H1 (cell line): Measurements from ENCODE around the gene KCNN1. TPM values are rescaled to one million over a fixed set of nuclear protein-coding genes. Genes with fewer than 3 reads are reported as not detected.
"Not testable (repeated sequence)": the region's sequence is repeated elsewhere in the genome, so short reads cannot be mapped to it uniquely, and the experiment has no call there.

Experiments
- CTCF ChIA-PET: fragments of 300-600 bp; sonication (Branson Sonifier 250); formaldehyde crosslinking; loops from one replicate; lab custom pipeline; 2021; ENCODE audit not compliant: partially characterized antibody; lab: Charles Lee
- POLR2A ChIA-PET: fragments of 300-600 bp; sonication (Branson Sonifier 250); formaldehyde crosslinking; loops from one replicate; lab custom pipeline; 2021; ENCODE audit warnings: inconsistent platforms; ENCODE audit not compliant: partially characterized antibody; lab: Charles Lee
- DNase-seq, 2 experiments: peaks; one replicate each; pipeline versions ENCODE4 v3.0.0 to v3.0.0-alpha.2; 2010 to 2022; ENCODE audit warnings: low spot score in 2 of 2, low read depth in 1 of 2, mixed read lengths in 1 of 2
- FAIRE-seq: peaks from 2 replicates; lab custom pipeline; 2011; peaks lifted over from hg19 to GRCh38; lab: Jason Lieb, UNC
- H2AFZ ChIP-seq: 2 replicates; pipeline ENCODE4 v1.8.1; 2012; ENCODE audit warnings: low read length, inconsistent platforms
- H2AK5ac ChIP-seq: 2 replicates; pipeline ENCODE4 v1.6.1; 2013; ENCODE audit warnings: low read depth, low read length
- H2BK120ac ChIP-seq: replicated peaks from 2 replicates; pipeline ENCODE3; 2013; ENCODE audit warnings: low read depth, low read length, inconsistent platforms
- H2BK12ac ChIP-seq: 2 replicates; pipeline ENCODE4 v1.6.1; 2013; ENCODE audit warnings: low read depth, low read length
- H2BK15ac ChIP-seq: 2 replicates; pipeline ENCODE4 v1.6.1; 2013; ENCODE audit warnings: low read length
- H2BK20ac ChIP-seq: 2 replicates; pipeline ENCODE4 v1.6.1; 2013; ENCODE audit warnings: low read length
- H2BK5ac ChIP-seq: 2 replicates; pipeline ENCODE4 v1.6.1; 2013; ENCODE audit warnings: low read depth, low read length
- H3K14ac ChIP-seq: 2 replicates; pipeline ENCODE4 v1.6.1; 2013; ENCODE audit warnings: inconsistent platforms; ENCODE audit not compliant: insufficient read length
- H3K18ac ChIP-seq: 2 replicates; pipeline ENCODE4 v1.6.1; 2013; ENCODE audit warnings: low read length; ENCODE audit errors: extremely low read depth
- H3K23ac ChIP-seq: 2 replicates; pipeline ENCODE4 v1.6.1; 2013; ENCODE audit warnings: inconsistent platforms; ENCODE audit not compliant: insufficient read length
- H3K23me2 ChIP-seq: 2 replicates; pipeline ENCODE4 v1.6.1; 2013; ENCODE audit warnings: low read depth, low read length
- H3K27ac ChIP-seq: 2 replicates; pipeline ENCODE4 v1.6.1; 2011; ENCODE audit warnings: low read depth, low read length, inconsistent platforms
- H3K27me3 ChIP-seq, 4 experiments: replicated peaks in 1 of 4; 1 replicate in 1 of 4; 2 replicates in 3 of 4; pipeline versions ENCODE4 v1.6.1 to v1.8.1; 2011 to 2013; ENCODE audit warnings: low read length in 3 of 4, mild to moderate bottlenecking in 3 of 4, inconsistent platforms in 2 of 4, mixed read lengths in 2 of 4, moderate library complexity in 1 of 4; ENCODE audit not compliant: control insufficient read depth in 3 of 4, insufficient read depth in 3 of 4; ENCODE audit errors: extremely low read depth in 1 of 4
- H3K36me3 ChIP-seq, 4 experiments: 2 replicates each; pipeline versions ENCODE4 v1.6.1 to v1.8.1; 2011 to 2013; ENCODE audit warnings: mild to moderate bottlenecking in 4 of 4, low read length in 3 of 4, moderate library complexity in 2 of 4, control low read depth in 1 of 4, inconsistent platforms in 1 of 4; ENCODE audit not compliant: insufficient read depth in 4 of 4, control insufficient read depth in 2 of 4
- H3K4ac ChIP-seq: replicated peaks from 2 replicates; pipeline ENCODE3; 2013; ENCODE audit warnings: low read length, low read depth, mixed read lengths, inconsistent platforms; ENCODE audit not compliant: insufficient read length
- H3K4me1 ChIP-seq, 4 experiments: replicated peaks in 1 of 4; 1 replicate in 1 of 4; 2 replicates in 3 of 4; pipeline versions ENCODE4 v1.6.1 to v1.8.1; 2011 to 2013; ENCODE audit warnings: low read length in 3 of 4, inconsistent platforms in 2 of 4, mixed read lengths in 1 of 4; ENCODE audit not compliant: insufficient read depth in 4 of 4, control insufficient read depth in 3 of 4
- H3K4me2 ChIP-seq, 2 experiments: 2 replicates each; pipeline versions ENCODE4 v1.6.1 to v1.8.1; 2011 to 2013; ENCODE audit warnings: low read depth in 2 of 2, low read length in 2 of 2, control low read depth in 1 of 2, inconsistent platforms in 1 of 2, mild to moderate bottlenecking in 1 of 2; ENCODE audit not compliant: insufficient read depth in 1 of 2
- H3K4me3 ChIP-seq, 4 experiments: fragments of 200-600, 300-600 bp in 1 of 4; sonication (generic), shearing (Covaris generic), sonication (Bioruptor Twin) in 1 of 4; 2 replicates each; pipeline versions ENCODE4 v1.5.1 to v1.8.1; 2011 to 2016; ENCODE audit warnings: low read length in 4 of 4, low read depth in 3 of 4, control low read depth in 2 of 4, inconsistent platforms in 2 of 4, mild to moderate bottlenecking in 2 of 4, mixed read lengths in 1 of 4, moderate library complexity in 1 of 4; ENCODE audit not compliant: insufficient read depth in 2 of 4; ENCODE audit errors: extremely low read depth in 1 of 4
- H3K56ac ChIP-seq: replicated peaks from 2 replicates; pipeline ENCODE3; 2013; ENCODE audit warnings: low read depth, mild to moderate bottlenecking, mixed read lengths, low read length, inconsistent platforms; ENCODE audit not compliant: insufficient read length
- H3K79me1 ChIP-seq: 2 replicates; pipeline ENCODE4 v1.6.1; 2013; ENCODE audit warnings: low read depth, low read length, control low read depth
- H3K79me2 ChIP-seq, 2 experiments: 2 replicates each; pipeline versions ENCODE4 v1.6.1 to v1.8.1; 2012 to 2013; ENCODE audit warnings: low read length in 2 of 2, mild to moderate bottlenecking in 2 of 2, inconsistent platforms in 1 of 2; ENCODE audit not compliant: insufficient read depth in 2 of 2, control insufficient read depth in 1 of 2
- H3K9ac ChIP-seq, 4 experiments: replicated peaks in 1 of 4; 1 replicate in 1 of 4; 2 replicates in 3 of 4; pipeline versions ENCODE4 v1.6.1 to v1.8.1; 2011 to 2013; ENCODE audit warnings: low read depth in 3 of 4, low read length in 3 of 4, control low read depth in 2 of 4, mild to moderate bottlenecking in 2 of 4, moderate library complexity in 2 of 4, inconsistent platforms in 1 of 4; ENCODE audit errors: extremely low read depth in 1 of 4
- H3K9me3 ChIP-seq, 2 experiments: 2 replicates each; pipeline versions ENCODE4 v1.6.1 to v1.8.1; 2012 to 2013; ENCODE audit warnings: mild to moderate bottlenecking in 2 of 2, moderate library complexity in 2 of 2, control low read depth in 1 of 2, inconsistent platforms in 1 of 2, low read depth in 1 of 2, low read length in 1 of 2, mixed read lengths in 1 of 2; ENCODE audit not compliant: insufficient read depth in 2 of 2
- H4K20me1 ChIP-seq, 2 experiments: replicated peaks in 1 of 2; 2 replicates each; pipeline versions ENCODE3 to v1.8.1; 2011 to 2013; ENCODE audit warnings: inconsistent platforms in 2 of 2, low read length in 2 of 2, mild to moderate bottlenecking in 1 of 2; ENCODE audit not compliant: insufficient read depth in 2 of 2, control insufficient read depth in 1 of 2
- H4K5ac ChIP-seq: 2 replicates; pipeline ENCODE4 v1.6.1; 2013; ENCODE audit warnings: low read length, low read depth, mixed read lengths, inconsistent platforms; ENCODE audit not compliant: insufficient read length
- H4K8ac ChIP-seq: 2 replicates; pipeline ENCODE4 v1.8.0; 2013; ENCODE audit warnings: mild to moderate bottlenecking, moderate library complexity, low read length, inconsistent platforms; ENCODE audit not compliant: insufficient read depth; ENCODE audit errors: extremely low read depth
- H4K91ac ChIP-seq: replicated peaks from 2 replicates; pipeline ENCODE3; 2013; ENCODE audit warnings: low read length, mixed read lengths, inconsistent platforms; ENCODE audit not compliant: insufficient read length
- WGBS, 2 experiments: shearing (Covaris generic) in 1 of 2; methylation state at CpG; one replicate each; pipeline versions ENCODE4 v1.1.6 to v1.1.7; 2013 to 2015; ENCODE audit warnings: low lambda C conversion rate in 2 of 2, mixed read lengths in 2 of 2, inconsistent platforms in 1 of 2, low coverage in 1 of 2, missing lambda C conversion rate in 1 of 2; ENCODE audit not compliant: insufficient replicate concordance in 2 of 2, insufficient coverage in 1 of 2, insufficient read length in 1 of 2; ENCODE audit errors: extremely low coverage in 1 of 2, missing lambda C conversion rate in 1 of 2; 5-methylcytosine and 5-hydroxymethylcytosine counted together
- polyA plus RNA-seq, 7 experiments: library from polyadenylated mRNA; depleted of rRNA in 3 of 7; stranded (reverse) in 5 of 7; unstranded in 2 of 7; fragments of >200 nt in 5 of 7; fragments of 200-250 nt in 2 of 7; gene quantifications; 1 replicate in 5 of 7; 2 replicates in 1 of 7; 4 replicates in 1 of 7; pipeline versions ENCODE4 v1.2.1 to v1.2.3, GENCODE V29; 2011 to 2013; ENCODE audit warnings: missing spikeins in 2 of 7, mixed read lengths in 2 of 7
- total RNA-seq: library from RNA; stranded (reverse); fragmentation: NEBNext Ultra II Directional; extraction: Animal tissue kit (Norgen Biotek cat#: 25700); gene quantifications from 2 replicates; pipeline ENCODE4 v1.2.1, GENCODE V29; 2021

Gene KCNN1
- total and polyA plus RNA-seq, 2 of the 8 experiments (the other 6 are each of a cell fraction or from before 2014, with no cell fraction given): 11.0 to 12.5 TPM

GRCh38 chr19:18005750-18006149 lies 38.8 kb downstream of the KCNN1 start:
- H3K14ac ChIP-seq, H3K79me1 ChIP-seq, H2BK5ac ChIP-seq, H4K91ac ChIP-seq, H2AK5ac ChIP-seq, H3K23ac ChIP-seq, H3K79me2 ChIP-seq, H2BK120ac ChIP-seq, H3K18ac ChIP-seq, H3K56ac ChIP-seq, H2AFZ ChIP-seq, FAIRE-seq, H3K4ac ChIP-seq, H3K4me2 ChIP-seq, H2BK12ac ChIP-seq, H4K20me1 ChIP-seq, DNase-seq, H3K9me3 ChIP-seq, H3K27ac ChIP-seq, H4K5ac ChIP-seq, H3K4me3 ChIP-seq, H2BK15ac ChIP-seq, H2BK20ac ChIP-seq, H4K8ac ChIP-seq, H3K9ac ChIP-seq, H3K36me3 ChIP-seq: not testable (repeated sequence)
- H3K27me3 ChIP-seq: peaks cover 3 to 14% (median 11%) of the 10 kb centered on the region in 4 experiments
- H3K23me2 ChIP-seq: peaks cover 17% of the 10 kb centered on the region
- ChIA-PET CTCF (interaction anchor here (0.6 to 3.3 kb wide), 3 partner anchors 8 to 56 kb away, joined by 3 to 34 read pairs (median 3); no protein-coding TSS in a partner anchor), POLR2A (interaction anchor here (0.6 kb wide), 1 partner anchor 164 kb away, joined by 3 read pairs; no protein-coding TSS in a partner anchor)
- no CpG with 5 or more reads among the region's 35 CpGs for WGBS, 2 experiments
- peaks cover 0 to 11% (median 4%) of the 10 kb centered on the region in 4 experiments; a peak in 5 of 7 replicates for H3K4me1 ChIP-seq
